H9 (cell line): ENCODE data around the gene YPEL3. TPM values are rescaled to one million over a fixed set of nuclear protein-coding genes. Genes with fewer than 3 reads are reported as not detected.

Source experiments
- DNase-seq: peaks from one replicate; pipeline ENCODE4 v3.0.0-alpha.2; 2017
- H2AFZ ChIP-seq: one replicate; pipeline ENCODE4 v1.6.1; 2013; ENCODE audit warnings: mild to moderate bottlenecking, low read length, control low read depth, moderate library complexity
- H2AK5ac ChIP-seq: 2 replicates; pipeline ENCODE4 v1.6.1; 2013; ENCODE audit warnings: low read length, control low read depth, mixed read lengths; ENCODE audit not compliant: insufficient read length
- H2BK120ac ChIP-seq: one replicate; pipeline ENCODE4 v1.6.1; 2013; ENCODE audit warnings: low read depth, mild to moderate bottlenecking, low read length, control low read depth, inconsistent platforms; ENCODE audit not compliant: poor library complexity, severe bottlenecking
- H2BK12ac ChIP-seq: 2 replicates; pipeline ENCODE4 v1.6.1; 2013; ENCODE audit warnings: low read length, control low read depth, mixed read lengths, low read depth; ENCODE audit not compliant: insufficient read length
- H2BK15ac ChIP-seq: 2 replicates; pipeline ENCODE4 v1.6.1; 2013; ENCODE audit warnings: low read depth, low read length, control low read depth
- H2BK20ac ChIP-seq: one replicate; pipeline ENCODE4 v1.6.1; 2013; ENCODE audit warnings: low read depth, mild to moderate bottlenecking, low read length, control low read depth, inconsistent platforms; ENCODE audit not compliant: poor library complexity, severe bottlenecking
- H2BK5ac ChIP-seq: 2 replicates; pipeline ENCODE4 v1.6.1; 2013; ENCODE audit warnings: low read length, control low read depth, mixed read lengths; ENCODE audit not compliant: insufficient read length
- H3K14ac ChIP-seq: 2 replicates; pipeline ENCODE4 v1.6.1; 2013; ENCODE audit warnings: low read length, control low read depth; ENCODE audit not compliant: insufficient read depth
- H3K18ac ChIP-seq: 2 replicates; pipeline ENCODE4 v1.6.1; 2013; ENCODE audit warnings: low read depth, mild to moderate bottlenecking, mixed read lengths, low read length, control low read depth; ENCODE audit not compliant: insufficient read length
- H3K23ac ChIP-seq: 2 replicates; pipeline ENCODE4 v1.6.1; 2013; ENCODE audit warnings: low read length, control low read depth, mixed read lengths, low read depth; ENCODE audit not compliant: insufficient read length
- H3K23me2 ChIP-seq: 2 replicates; pipeline ENCODE4 v1.6.1; 2013; ENCODE audit warnings: low read depth, mild to moderate bottlenecking, mixed read lengths, low read length, control low read depth; ENCODE audit not compliant: insufficient read length, poor library complexity, severe bottlenecking
- H3K27ac ChIP-seq: 2 replicates; pipeline ENCODE4 v1.5.1; 2013; ENCODE audit warnings: low read length, control low read depth, mixed read lengths, low read depth; ENCODE audit not compliant: insufficient read length
- H3K27me3 ChIP-seq: 2 replicates; pipeline ENCODE4 v1.6.1; 2013; ENCODE audit warnings: low read length, control low read depth, inconsistent platforms; ENCODE audit not compliant: insufficient read depth
- H3K4ac ChIP-seq: 2 replicates; pipeline ENCODE4 v1.6.1; 2013; ENCODE audit warnings: low read depth, mild to moderate bottlenecking, control low read depth, inconsistent platforms, low read length, moderate library complexity
- H3K4me1 ChIP-seq: 2 replicates; pipeline ENCODE4 v1.6.1; 2013; ENCODE audit warnings: low read length, control low read depth, inconsistent platforms; ENCODE audit not compliant: insufficient read depth
- H3K4me2 ChIP-seq: 2 replicates; pipeline ENCODE4 v1.6.1; 2013; ENCODE audit warnings: low read length, control low read depth, mixed read lengths; ENCODE audit not compliant: insufficient read length, insufficient read depth
- H3K56ac ChIP-seq: 2 replicates; pipeline ENCODE4 v1.6.1; 2013; ENCODE audit warnings: low read depth, mild to moderate bottlenecking, mixed read lengths, low read length, control low read depth; ENCODE audit not compliant: insufficient read length
- H3K79me1 ChIP-seq: 2 replicates; pipeline ENCODE4 v1.6.1; 2013; ENCODE audit warnings: low read depth, mild to moderate bottlenecking, moderate library complexity, low read length, control low read depth, inconsistent platforms; ENCODE audit not compliant: insufficient read depth, poor library complexity, severe bottlenecking
- H3K79me2 ChIP-seq: 2 replicates; pipeline ENCODE4 v1.6.1; 2013; ENCODE audit warnings: low read length, control low read depth, inconsistent platforms; ENCODE audit not compliant: insufficient read depth
- H3K9ac ChIP-seq: 2 replicates; pipeline ENCODE4 v1.6.1; 2013; ENCODE audit warnings: low read length, control low read depth, mixed read lengths; ENCODE audit not compliant: insufficient read length; ENCODE audit errors: extremely low read depth
- H3K9me3 ChIP-seq: one replicate; pipeline ENCODE4 v1.6.1; 2013; ENCODE audit warnings: low read depth, low read length, inconsistent platforms; ENCODE audit not compliant: control insufficient read depth
- H3T11ph ChIP-seq: one replicate; pipeline ENCODE4 v1.6.1; 2013; ENCODE audit warnings: mild to moderate bottlenecking, low read length, control low read depth, inconsistent platforms
- H4K20me1 ChIP-seq: one replicate; pipeline ENCODE4 v1.6.1; 2013; ENCODE audit not compliant: control insufficient read depth, insufficient read length, insufficient read depth
- H4K5ac ChIP-seq: 2 replicates; pipeline ENCODE4 v1.6.1; 2013; ENCODE audit warnings: low read depth, mild to moderate bottlenecking, mixed read lengths, low read length, control low read depth; ENCODE audit not compliant: insufficient read length
- H4K8ac ChIP-seq: replicated peaks from 2 replicates; pipeline ENCODE4 v1.6.1; 2013; ENCODE audit warnings: low read length, control low read depth, mixed read lengths, low read depth; ENCODE audit not compliant: insufficient read length
- H4K91ac ChIP-seq: 2 replicates; pipeline ENCODE4 v1.6.1; 2013; ENCODE audit warnings: low read depth, mild to moderate bottlenecking, moderate library complexity, mixed read lengths, low read length, control low read depth; ENCODE audit not compliant: insufficient read length
- H3K27ac Mint-ChIP-seq, 3 experiments: 2 replicates in 2 of 3; 3 replicates in 1 of 3; pipeline ENCODE4 v1.8.0; 2020 to 2021; ENCODE audit warnings: mixed read lengths in 3 of 3, mild to moderate bottlenecking in 1 of 3, moderate library complexity in 1 of 3
- H3K27me3 Mint-ChIP-seq: 2 replicates; pipeline ENCODE4 v1.8.0; 2021; ENCODE audit warnings: low read depth, mild to moderate bottlenecking, moderate library complexity, mixed read lengths
- H3K36me3 Mint-ChIP-seq, 3 experiments: 2 replicates in 2 of 3; 3 replicates in 1 of 3; pipeline ENCODE4 v1.8.0; 2020 to 2021; ENCODE audit warnings: low read depth in 3 of 3, mixed read lengths in 3 of 3; ENCODE audit not compliant: insufficient read depth in 1 of 3
- H3K4me1 Mint-ChIP-seq, 2 experiments: 2 replicates each; pipeline ENCODE4 v1.8.0; 2020; ENCODE audit warnings: mixed read lengths in 2 of 2
- H3K4me3 Mint-ChIP-seq, 2 experiments: 2 replicates in 1 of 2; 3 replicates in 1 of 2; pipeline ENCODE4 v1.8.0; 2020 to 2021; ENCODE audit warnings: mild to moderate bottlenecking in 2 of 2, mixed read lengths in 2 of 2, moderate library complexity in 1 of 2
- H3K9me3 Mint-ChIP-seq, 2 experiments: 2 replicates in 1 of 2; 3 replicates in 1 of 2; pipeline ENCODE4 v1.8.0; 2020; ENCODE audit warnings: mild to moderate bottlenecking in 2 of 2, mixed read lengths in 2 of 2, moderate library complexity in 1 of 2
- WGBS: extraction: QIAGEN DNeasy Blood & Tissue Kit; methylation state at CpG from one replicate; pipeline ENCODE4 v1.1.7; 2013; ENCODE audit warnings: missing lambda C conversion rate, low lambda C conversion rate, mixed read lengths; ENCODE audit not compliant: insufficient read length; ENCODE audit errors: extremely low coverage; 5-methylcytosine and 5-hydroxymethylcytosine counted together
- total RNA-seq: library from RNA; stranded (reverse); gene quantifications from 2 replicates; pipeline ENCODE4 v1.2.1, GENCODE V29; 2021
- TF ChIP-seq, protein P1 (sequence below): fragments of 200-600 bp; sonication (generic); conservative IDR thresholded peaks from 3 replicates; pipeline ENCODE4 v1.8.0; 2021; ENCODE audit warnings: antibody characterized with exemption, mild to moderate bottlenecking

Gene YPEL3
- total RNA-seq, 1 experiment from 2014 or later: 27.5 TPM

DNA sequence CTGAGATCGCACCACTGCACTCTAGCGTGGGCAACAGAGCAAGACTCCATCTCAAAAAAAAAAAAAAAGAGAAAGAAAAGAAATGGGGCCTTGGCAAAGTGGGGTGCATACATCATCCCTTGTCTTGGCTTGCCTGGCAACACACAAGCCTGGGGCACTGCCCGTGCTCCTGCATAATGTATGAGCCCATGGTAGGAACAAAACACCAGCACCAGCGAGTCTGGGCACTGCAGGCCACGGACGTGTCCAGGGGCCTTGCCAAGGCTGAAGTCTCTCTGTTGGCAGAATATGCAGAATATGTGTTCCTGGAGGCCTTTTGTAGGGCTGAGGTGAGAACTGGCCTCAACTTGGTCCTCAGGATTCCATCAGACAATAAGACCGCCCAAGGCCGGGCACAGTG lies 46.1 kb downstream of the YPEL3 start:
- H3K36me3 Mint-ChIP-seq: no peaks in the 10 kb centered on the region
- Histone ChIP-seq H2BK15ac (no peak overlapping the region), H3K9me3 (no peaks in the 10 kb centered on the region)

More for the DNA sequence above, 46.1 kb downstream of the YPEL3 start:
- Histone ChIP-seq H3K56ac (no peak overlapping the region), H3K79me1 (no peaks in the 10 kb centered on the region), H2BK20ac (no peak overlapping the region), H3K23ac (no peak overlapping the region), H4K8ac (no peak overlapping the region), H2BK120ac (no peak overlapping the region), H3K4ac (no peak overlapping the region), H3K79me2 (no peaks in the 10 kb centered on the region), H3K27me3 (no peaks in the 10 kb centered on the region), H3K27ac (no peak overlapping the region), H3K9ac (no peak overlapping the region), H2AK5ac (no peak overlapping the region), H4K5ac (no peak overlapping the region), H3K4me2 (no peak overlapping the region), H4K91ac (no peak overlapping the region), H3T11ph (no peak overlapping the region), H4K20me1 (no peaks in the 10 kb centered on the region), H3K18ac (no peak overlapping the region), H2AFZ (no peak overlapping the region), H3K4me1 (no peaks in the 10 kb centered on the region), H3K14ac (no peak overlapping the region), H3K23me2 (peaks cover 9% of the 10 kb centered on the region), H2BK5ac (no peak overlapping the region), H2BK12ac (no peak overlapping the region)
- Mint-ChIP-seq H3K4me3 (no peak overlapping the region), H3K4me1 (peaks cover 9 to 15% of the 10 kb centered on the region in 2 experiments), H3K9me3 (no peaks in the 10 kb centered on the region; a peak in 1 of 5 replicates), H3K27ac (no peak overlapping the region; a peak in 1 of 7 replicates), H3K27me3 (peaks cover 27% of the 10 kb centered on the region)
- no CpG with 5 or more reads among the region's 8 CpGs for WGBS
- TF ChIP-seq, protein P1, sequence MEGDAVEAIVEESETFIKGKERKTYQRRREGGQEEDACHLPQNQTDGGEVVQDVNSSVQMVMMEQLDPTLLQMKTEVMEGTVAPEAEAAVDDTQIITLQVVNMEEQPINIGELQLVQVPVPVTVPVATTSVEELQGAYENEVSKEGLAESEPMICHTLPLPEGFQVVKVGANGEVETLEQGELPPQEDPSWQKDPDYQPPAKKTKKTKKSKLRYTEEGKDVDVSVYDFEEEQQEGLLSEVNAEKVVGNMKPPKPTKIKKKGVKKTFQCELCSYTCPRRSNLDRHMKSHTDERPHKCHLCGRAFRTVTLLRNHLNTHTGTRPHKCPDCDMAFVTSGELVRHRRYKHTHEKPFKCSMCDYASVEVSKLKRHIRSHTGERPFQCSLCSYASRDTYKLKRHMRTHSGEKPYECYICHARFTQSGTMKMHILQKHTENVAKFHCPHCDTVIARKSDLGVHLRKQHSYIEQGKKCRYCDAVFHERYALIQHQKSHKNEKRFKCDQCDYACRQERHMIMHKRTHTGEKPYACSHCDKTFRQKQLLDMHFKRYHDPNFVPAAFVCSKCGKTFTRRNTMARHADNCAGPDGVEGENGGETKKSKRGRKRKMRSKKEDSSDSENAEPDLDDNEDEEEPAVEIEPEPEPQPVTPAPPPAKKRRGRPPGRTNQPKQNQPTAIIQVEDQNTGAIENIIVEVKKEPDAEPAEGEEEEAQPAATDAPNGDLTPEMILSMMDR: no peak
- no peak for DNase-seq
